Transverse colon (tissue), 4 donors: ENCODE results near the gene AOPEP.

Experiments
- CTCF ChIP-seq, 5 experiments: fragments of 200-600 bp in 3 of 5; fragments of 450-650 bp in 2 of 5; sonication (generic) in 3 of 5; IDR thresholded peaks; 1 replicate in 2 of 5; 2 replicates in 3 of 5; pipeline ENCODE4 v1.5.1; 2016 to 2017; ENCODE audit warnings: antibody characterized with exemption in 5 of 5, inconsistent platforms in 3 of 5, mild to moderate bottlenecking in 2 of 5, moderate library complexity in 1 of 5
- EP300 ChIP-seq: sonication (generic); formaldehyde crosslinking; IDR thresholded peaks from one replicate; pipeline ENCODE4 v1.6.1; 2017; ENCODE audit warnings: antibody characterized with exemption, low read depth
- POLR2AphosphoS5 ChIP-seq, 3 donors: sonication (generic); formaldehyde crosslinking; IDR thresholded peaks; one replicate each; pipeline ENCODE4 v1.6.1; 2016; ENCODE audit warnings: antibody characterized with exemption in 3 of 3

- no peak for TF ChIP-seq CTCF (IDR thresholded peaks at IDR 0.05)
- TF ChIP-seq EP300 = no peak
- no peak for TF ChIP-seq POLR2AphosphoS5 (IDR thresholded peaks at IDR 0.05)
Observed at GRCh38 chr9:95101326-95101725, 374.8 kb downstream of the AOPEP start.
